GM12864 (cell line): ENCODE results near the gene CCSER2.
"Not testable (repeated sequence)": the region's sequence is repeated elsewhere in the genome, so short reads cannot be mapped to it uniquely, and the experiment has no call there.

Experiments used
- DNase-seq: peaks from one replicate; pipeline ENCODE4 v3.0.0-alpha.2; 2011; ENCODE audit warnings: low read depth
- H3K4me3 ChIP-seq: 2 replicates; pipeline ENCODE4 v1.5.1; 2011; ENCODE audit warnings: mild to moderate bottlenecking, low read depth, low read length, control low read depth
- TF ChIP-seq, protein P1 (sequence below): IDR thresholded peaks from 2 replicates; pipeline ENCODE4 v1.5.1; 2011; ENCODE audit warnings: low read depth, mild to moderate bottlenecking, moderate library complexity, low read length, control low read depth, inconsistent platforms; ENCODE audit errors: missing control alignments

CCSER2 gene, protein sequence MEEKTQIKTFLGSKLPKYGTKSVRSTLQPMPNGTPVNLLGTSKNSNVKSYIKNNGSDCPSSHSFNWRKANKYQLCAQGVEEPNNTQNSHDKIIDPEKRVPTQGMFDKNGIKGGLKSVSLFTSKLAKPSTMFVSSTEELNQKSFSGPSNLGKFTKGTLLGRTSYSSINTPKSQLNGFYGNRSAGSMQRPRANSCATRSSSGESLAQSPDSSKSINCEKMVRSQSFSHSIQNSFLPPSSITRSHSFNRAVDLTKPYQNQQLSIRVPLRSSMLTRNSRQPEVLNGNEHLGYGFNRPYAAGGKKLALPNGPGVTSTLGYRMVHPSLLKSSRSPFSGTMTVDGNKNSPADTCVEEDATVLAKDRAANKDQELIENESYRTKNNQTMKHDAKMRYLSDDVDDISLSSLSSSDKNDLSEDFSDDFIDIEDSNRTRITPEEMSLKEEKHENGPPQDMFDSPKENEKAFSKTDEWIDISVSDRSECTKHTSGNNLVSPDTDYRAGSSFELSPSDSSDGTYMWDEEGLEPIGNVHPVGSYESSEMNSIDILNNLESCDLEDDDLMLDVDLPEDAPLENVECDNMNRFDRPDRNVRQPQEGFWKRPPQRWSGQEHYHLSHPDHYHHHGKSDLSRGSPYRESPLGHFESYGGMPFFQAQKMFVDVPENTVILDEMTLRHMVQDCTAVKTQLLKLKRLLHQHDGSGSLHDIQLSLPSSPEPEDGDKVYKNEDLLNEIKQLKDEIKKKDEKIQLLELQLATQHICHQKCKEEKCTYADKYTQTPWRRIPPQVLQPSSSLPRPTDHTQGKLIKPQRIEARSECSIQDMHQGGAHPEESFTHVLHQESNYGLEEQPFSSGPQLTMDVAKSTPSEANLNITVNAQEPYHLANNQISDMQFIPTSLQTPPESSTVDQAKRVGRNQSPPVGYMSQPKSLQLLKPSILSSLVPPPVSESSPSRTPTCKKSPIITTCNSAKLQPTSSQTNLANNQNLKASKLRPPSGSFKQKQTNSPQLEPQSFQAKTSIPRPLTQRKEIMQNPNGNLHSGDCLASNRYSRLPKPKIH

DNA sequence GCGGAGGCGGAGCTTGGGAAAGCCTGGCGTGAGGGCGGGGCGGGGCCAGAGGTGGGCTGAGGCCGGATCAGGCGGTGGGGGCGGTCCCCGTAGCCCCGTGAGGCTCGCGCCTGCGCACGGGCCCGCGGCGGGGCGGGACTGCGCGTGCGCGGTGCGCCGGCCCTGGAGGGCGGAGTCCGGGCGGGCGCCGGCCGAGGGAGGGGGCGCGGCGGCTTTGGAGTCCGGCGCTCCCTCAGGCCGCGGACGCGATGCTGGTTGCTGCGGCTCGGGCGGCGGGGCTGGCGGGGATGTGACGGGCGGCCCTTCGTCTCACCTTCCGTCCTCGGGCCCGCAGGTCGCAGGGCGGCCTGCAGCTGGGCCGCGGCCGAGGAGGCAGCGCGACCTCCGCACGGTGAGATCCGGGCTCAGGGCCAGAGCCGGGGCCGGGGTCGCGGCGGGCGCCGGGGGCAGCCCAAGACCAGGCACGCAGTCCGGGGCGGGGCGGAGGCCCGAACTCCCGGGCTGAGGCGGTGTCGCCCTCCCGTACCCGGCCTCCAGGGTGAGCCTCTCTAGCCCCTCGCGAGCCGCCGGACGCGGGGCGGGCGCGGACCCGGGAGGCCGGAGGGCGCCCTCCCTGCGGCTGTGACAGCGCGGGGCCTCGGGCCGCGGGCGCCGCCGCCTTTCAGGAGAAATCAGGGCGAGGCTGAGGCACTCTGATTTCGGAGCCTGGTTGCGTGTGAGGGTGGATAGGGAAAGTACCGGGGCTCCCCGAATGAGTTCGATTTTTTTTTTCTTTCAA, at the start of gene CCSER2:
CCSER2 (plus strand) TSS at position 172 of the 778 bp plus-strand sequence. CDS start 42,464 bp downstream, outside the sequence.
- DNase-seq, result no peak
- H3K4me3 ChIP-seq, result peak within 1 kb of the TSS; percentile 79
- TF ChIP-seq, protein P1, sequence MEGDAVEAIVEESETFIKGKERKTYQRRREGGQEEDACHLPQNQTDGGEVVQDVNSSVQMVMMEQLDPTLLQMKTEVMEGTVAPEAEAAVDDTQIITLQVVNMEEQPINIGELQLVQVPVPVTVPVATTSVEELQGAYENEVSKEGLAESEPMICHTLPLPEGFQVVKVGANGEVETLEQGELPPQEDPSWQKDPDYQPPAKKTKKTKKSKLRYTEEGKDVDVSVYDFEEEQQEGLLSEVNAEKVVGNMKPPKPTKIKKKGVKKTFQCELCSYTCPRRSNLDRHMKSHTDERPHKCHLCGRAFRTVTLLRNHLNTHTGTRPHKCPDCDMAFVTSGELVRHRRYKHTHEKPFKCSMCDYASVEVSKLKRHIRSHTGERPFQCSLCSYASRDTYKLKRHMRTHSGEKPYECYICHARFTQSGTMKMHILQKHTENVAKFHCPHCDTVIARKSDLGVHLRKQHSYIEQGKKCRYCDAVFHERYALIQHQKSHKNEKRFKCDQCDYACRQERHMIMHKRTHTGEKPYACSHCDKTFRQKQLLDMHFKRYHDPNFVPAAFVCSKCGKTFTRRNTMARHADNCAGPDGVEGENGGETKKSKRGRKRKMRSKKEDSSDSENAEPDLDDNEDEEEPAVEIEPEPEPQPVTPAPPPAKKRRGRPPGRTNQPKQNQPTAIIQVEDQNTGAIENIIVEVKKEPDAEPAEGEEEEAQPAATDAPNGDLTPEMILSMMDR, result no peak

DNA sequence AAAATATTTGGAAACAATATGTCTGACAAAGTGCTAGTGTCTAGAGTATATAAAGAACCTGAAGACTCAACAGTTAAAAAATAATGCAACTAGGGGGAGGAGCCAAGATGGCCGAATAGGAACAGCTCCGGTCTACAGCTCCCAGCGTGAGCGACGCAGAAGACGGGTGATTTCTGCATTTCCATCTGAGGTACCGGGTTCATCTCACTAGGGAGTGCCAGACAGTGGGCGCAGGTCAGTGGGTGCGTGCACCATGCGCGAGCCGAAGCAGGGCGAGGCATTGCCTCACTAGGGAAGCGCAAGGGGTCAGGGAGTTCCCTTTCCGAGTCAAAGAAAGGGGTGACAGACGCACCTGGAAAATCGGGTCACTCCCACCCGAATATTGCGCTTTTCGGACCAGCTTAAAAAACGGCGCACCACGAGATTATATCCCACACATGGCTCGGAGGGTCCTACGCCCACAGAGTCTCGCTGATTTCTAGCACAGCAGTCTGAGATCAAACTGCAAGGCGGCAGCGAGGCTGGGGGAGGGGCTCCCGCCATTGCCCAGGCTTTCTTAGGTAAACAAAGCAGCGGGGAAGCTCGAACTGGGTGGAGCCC, 48.4 kb upstream of the CCSER2 start:
- not testable (repeated sequence) for H3K4me3 ChIP-seq, DNase-seq

DNA sequence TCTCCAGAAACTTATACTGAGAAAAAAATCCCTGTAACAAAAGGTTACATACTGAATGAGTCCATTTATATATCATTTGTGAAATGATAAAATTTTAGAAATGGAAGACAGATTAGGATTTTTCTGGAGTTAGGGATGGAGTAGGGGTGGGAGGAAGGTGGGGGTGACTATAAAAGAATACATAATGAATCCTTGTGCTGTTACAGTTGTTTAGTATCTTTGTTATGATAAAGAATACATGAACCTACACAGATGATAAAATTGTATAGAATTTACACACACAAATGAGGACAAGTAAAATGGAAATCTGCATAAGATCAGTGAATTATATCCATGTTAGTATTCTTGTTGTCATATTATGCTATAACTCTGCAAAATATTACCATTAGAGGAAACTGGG, 41.7 kb upstream of the CCSER2 start:
- TF ChIP-seq, protein P1, result no peak
- H3K4me3 ChIP-seq, result no peak overlapping the region
- DNase-seq, result no peak

DNA sequence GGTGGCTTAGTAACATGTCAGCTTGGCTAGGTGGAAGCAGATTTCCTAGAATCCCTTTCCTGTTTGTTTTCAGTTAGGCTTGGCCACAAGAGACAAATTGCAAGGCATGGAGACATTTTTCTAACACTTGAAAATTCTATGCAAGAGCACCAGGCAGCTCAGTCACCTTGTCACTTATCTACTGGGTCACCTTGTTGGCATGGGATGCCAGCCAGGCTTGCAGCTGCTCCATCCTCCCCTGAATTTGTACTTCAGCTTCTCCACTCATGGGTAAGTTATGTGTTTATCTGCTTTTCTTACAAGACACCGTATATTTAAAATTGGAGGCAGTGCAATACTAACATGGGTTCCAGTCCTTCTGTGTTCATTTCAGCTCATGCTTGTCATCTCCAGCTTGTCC, 40.2 kb upstream of the CCSER2 start:
- no peak overlapping the region for H3K4me3 ChIP-seq
- DNase-seq, result no peak
- TF ChIP-seq, protein P1, result no peak

DNA sequence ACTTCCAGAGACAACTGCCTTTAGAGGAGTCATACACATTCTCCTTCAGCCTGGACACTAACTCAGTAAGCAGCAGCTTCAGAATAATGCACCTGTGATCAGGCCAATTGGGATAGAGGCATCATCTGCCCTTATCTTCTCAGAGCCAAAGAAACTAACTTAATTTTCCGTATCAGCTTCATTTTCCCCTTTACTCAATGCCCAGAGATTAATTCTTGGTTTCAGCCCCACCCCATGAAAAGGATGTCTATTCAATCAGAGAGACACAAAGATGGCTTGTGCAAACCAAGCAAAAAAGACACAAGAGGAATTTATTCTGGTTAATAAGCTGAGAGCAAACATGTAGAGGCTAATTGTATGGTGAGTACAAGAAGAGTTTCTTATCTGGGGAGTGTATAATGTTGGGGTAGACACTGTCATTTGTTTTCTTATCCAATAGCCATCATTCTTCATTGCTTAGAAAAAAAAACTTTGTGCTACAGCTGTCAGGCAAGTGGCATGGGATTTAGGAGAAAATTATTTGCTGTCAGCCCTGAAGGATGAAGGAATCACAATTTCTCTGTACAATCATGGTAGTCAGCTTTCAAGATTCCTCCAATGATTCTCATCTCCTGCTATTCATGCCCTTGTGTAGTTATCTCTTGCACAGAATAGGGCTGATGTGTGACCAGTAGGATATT, 38.7 kb upstream of the CCSER2 start:
- H3K4me3 ChIP-seq, result no peak overlapping the region
- TF ChIP-seq, protein P1, result no peak
- no peak for DNase-seq

DNA sequence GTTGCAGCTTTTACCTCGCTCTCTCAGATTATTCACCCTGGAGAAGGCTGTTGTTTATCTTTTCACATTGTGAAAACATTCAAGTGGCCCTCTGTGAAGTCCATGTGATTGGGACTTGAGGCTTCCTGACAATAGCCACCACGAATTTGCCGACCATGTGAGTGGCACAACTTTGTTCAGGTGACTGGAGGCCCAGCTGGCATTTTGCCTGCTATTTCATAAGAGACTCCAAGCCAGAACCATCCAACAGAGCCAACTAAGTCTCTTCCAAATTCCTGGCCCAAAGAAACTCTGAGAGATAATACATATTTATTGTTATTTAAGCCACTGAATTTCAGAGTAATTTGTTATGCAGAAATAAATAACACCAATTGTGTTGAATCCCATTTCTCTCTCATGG, 38.2 kb upstream of the CCSER2 start:
- TF ChIP-seq, protein P1, result no peak
- DNase-seq, result no peak
- no peak overlapping the region for H3K4me3 ChIP-seq
